Endothelial cell of umbilical vein (primary cell): Measurements from ENCODE around the gene KDM4C. TPM values are rescaled to one million over a fixed set of nuclear protein-coding genes. Genes with fewer than 3 reads are reported as not detected.

Experiments used
- BruUV-seq: library from RNA; stranded (reverse); fragments of 400-500 nt; replicated peaks from 2 replicates; lab custom pipeline; 2021; lab: Mats Ljungman, UMichigan
- CTCF ChIA-PET: fragments of 300-600, 350-600 bp; sonication (Branson Sonifier 250); formaldehyde crosslinking; loops from one replicate; lab custom pipeline; 2021; ENCODE audit warnings: antibody characterized with exemption, inconsistent platforms; lab: Charles Lee
- POLR2A ChIA-PET: fragments of 300-600, 350-600 bp; sonication (Branson Sonifier 250); formaldehyde crosslinking; loops from one replicate; lab custom pipeline; 2021; ENCODE audit warnings: antibody characterized with exemption, inconsistent platforms; lab: Charles Lee
- DNase-seq: peaks from one replicate; pipeline ENCODE4 v3.0.0-alpha.2; 2011; ENCODE audit warnings: low read depth, low spot score
- FAIRE-seq: peaks from 2 replicates; lab custom pipeline; 2011; peaks lifted over from hg19 to GRCh38; lab: Jason Lieb, UNC
- H2AFZ ChIP-seq: 2 replicates; pipeline ENCODE4 v1.6.0; 2012; ENCODE audit warnings: low read depth, low read length, control low read depth, inconsistent platforms
- H3K27ac ChIP-seq: 2 replicates; pipeline ENCODE4 v1.5.1; 2011; ENCODE audit warnings: low read depth, mild to moderate bottlenecking, control low read depth, low read length, moderate library complexity; ENCODE audit not compliant: insufficient read depth
- H3K27me3 ChIP-seq, 2 experiments: 2 replicates each; pipeline versions ENCODE4 v1.6.0 to v1.6.1; 2011; ENCODE audit warnings: low read length in 2 of 2, mixed read lengths in 1 of 2; ENCODE audit not compliant: control insufficient read depth in 2 of 2, insufficient read depth in 2 of 2
- H3K36me3 ChIP-seq, 2 experiments: 2 replicates in 1 of 2; 3 replicates in 1 of 2; pipeline ENCODE4 v1.5.1; 2011; ENCODE audit warnings: low read length in 2 of 2, mild to moderate bottlenecking in 1 of 2, moderate library complexity in 1 of 2; ENCODE audit not compliant: control insufficient read depth in 2 of 2, insufficient read depth in 2 of 2; ENCODE audit errors: extremely low read depth in 1 of 2
- H3K4me1 ChIP-seq: 3 replicates; pipeline ENCODE4 v1.5.1; 2011; ENCODE audit warnings: mild to moderate bottlenecking, low read length; ENCODE audit not compliant: control insufficient read depth, insufficient read depth; ENCODE audit errors: extremely low read depth
- H3K4me2 ChIP-seq: 2 replicates; pipeline ENCODE4 v1.6.1; 2011; ENCODE audit warnings: low read length, control low read depth, mixed read lengths; ENCODE audit not compliant: insufficient read depth
- H3K4me3 ChIP-seq, 3 experiments: fragments of 200-600 bp in 1 of 3; sonication (generic), shearing (Covaris generic) in 1 of 3; replicated peaks in 1 of 3; 2 replicates each; pipeline ENCODE4 v1.5.1; 2011 to 2016; ENCODE audit warnings: control low read depth in 3 of 3, low read length in 3 of 3, mild to moderate bottlenecking in 2 of 3, inconsistent platforms in 1 of 3, low read depth in 1 of 3, moderate library complexity in 1 of 3; ENCODE audit not compliant: insufficient read depth in 1 of 3
- H3K79me2 ChIP-seq: 2 replicates; pipeline ENCODE4 v1.6.0; 2012; ENCODE audit warnings: low read length, inconsistent platforms; ENCODE audit not compliant: control insufficient read depth, insufficient read depth
- H3K9ac ChIP-seq: replicated peaks from 2 replicates; pipeline ENCODE3; 2011; ENCODE audit warnings: low read length, control low read depth; ENCODE audit not compliant: insufficient read depth; ENCODE audit errors: extremely low read depth
- H3K9me1 ChIP-seq: replicated peaks from 3 replicates; pipeline ENCODE4 v1.6.0; 2011; ENCODE audit warnings: mild to moderate bottlenecking, low read length; ENCODE audit not compliant: control insufficient read depth, insufficient read depth; ENCODE audit errors: extremely low read depth
- H3K9me3 ChIP-seq: replicated peaks from 2 replicates; pipeline ENCODE4 v1.5.1; 2012; ENCODE audit warnings: low read length, inconsistent platforms; ENCODE audit not compliant: control insufficient read depth, insufficient read depth
- H4K20me1 ChIP-seq: replicated peaks from 2 replicates; pipeline ENCODE3; 2011; ENCODE audit warnings: mild to moderate bottlenecking, low read length; ENCODE audit not compliant: control insufficient read depth, insufficient read depth; ENCODE audit errors: extremely low read depth
- CTCF ChIP-seq, 2 donors: IDR thresholded peaks; 1 replicate in 1 of 2; 2 replicates in 1 of 2; pipeline ENCODE4 v1.5.1; 2011; ENCODE audit warnings: low read length in 2 of 2, mild to moderate bottlenecking in 2 of 2, moderate library complexity in 2 of 2, control low read depth in 1 of 2, inconsistent platforms in 1 of 2, low read depth in 1 of 2; ENCODE audit not compliant: insufficient read depth in 1 of 2; ENCODE audit errors: extremely low read depth in 1 of 2
- EZH2 ChIP-seq: IDR thresholded peaks from 2 replicates; pipeline ENCODE4 v1.6.1; 2012; ENCODE audit warnings: borderline replicate concordance, low read depth, mild to moderate bottlenecking, moderate library complexity, low read length, inconsistent platforms; ENCODE audit not compliant: severe bottlenecking
- FOS ChIP-seq: IDR thresholded peaks from 2 replicates; pipeline ENCODE4 v1.6.1; 2011; ENCODE audit warnings: mild to moderate bottlenecking, low read length, moderate library complexity, borderline replicate concordance; ENCODE audit not compliant: insufficient read depth
- GATA2 ChIP-seq: IDR thresholded peaks from 2 replicates; pipeline ENCODE4 v1.7.0; 2011; ENCODE audit warnings: low read depth, mild to moderate bottlenecking, moderate library complexity, mixed read lengths, low read length; ENCODE audit not compliant: insufficient read length, insufficient read depth
- JUN ChIP-seq: IDR thresholded peaks from 2 replicates; pipeline ENCODE4 v1.6.1; 2011; ENCODE audit warnings: borderline replicate concordance, low read depth; ENCODE audit not compliant: insufficient read length, insufficient read depth
- MYC ChIP-seq: IDR thresholded peaks from one replicate; pipeline ENCODE4 v1.6.1; 2011; ENCODE audit warnings: mild to moderate bottlenecking, low read depth, low read length
- POLR2A ChIP-seq: IDR thresholded peaks from 2 replicates; pipeline ENCODE4 v1.6.1; 2012; ENCODE audit warnings: low read depth, mild to moderate bottlenecking, control low read depth, low read length
- POLR2AphosphoS5 ChIP-seq: IDR thresholded peaks from 2 replicates; pipeline ENCODE4 v1.6.1; 2012; ENCODE audit warnings: low read depth, mild to moderate bottlenecking, control low read depth, low read length, moderate library complexity; ENCODE audit not compliant: insufficient read depth
- dilution Hi-C: fragments of 300-500 bp; cut with MboI; formaldehyde crosslinking; loops from one replicate; pipeline ENCODE4 v1.15.0; 2019; ENCODE audit warnings: low sequenced_read_pairs; ENCODE audit not compliant: extremely low pct_ligation_motif_present
- intact Hi-C: fragments of 100-400 bp; cut with micrococcal nuclease; formaldehyde crosslinking; loops from one replicate; pipeline ENCODE4 v1.10.0; 2022
- polyA plus RNA-seq, 4 experiments: library from polyadenylated mRNA; depleted of rRNA in 3 of 4; stranded (reverse) in 3 of 4; unstranded in 1 of 4; fragments of >200 nt; gene quantifications; 2 replicates each; pipeline versions ENCODE4 v1.2.1 to v1.2.3, GENCODE V29; 2011 to 2012; ENCODE audit warnings: missing spikeins in 1 of 4
- total RNA-seq: library from RNA; stranded (reverse); gene quantifications from 2 replicates; pipeline ENCODE4 v1.2.3, GENCODE V29; 2021
- TF ChIP-seq, protein P1 (sequence below): IDR thresholded peaks from 2 replicates; pipeline ENCODE4 v1.6.1; 2011; ENCODE audit not compliant: insufficient read depth, insufficient read length

Gene KDM4C
- total and polyA plus RNA-seq, 2 donors (not counting 3 experiments of a cell fraction or from before 2014, with no cell fraction given), result 5.4 to 15.0 TPM

DNA sequence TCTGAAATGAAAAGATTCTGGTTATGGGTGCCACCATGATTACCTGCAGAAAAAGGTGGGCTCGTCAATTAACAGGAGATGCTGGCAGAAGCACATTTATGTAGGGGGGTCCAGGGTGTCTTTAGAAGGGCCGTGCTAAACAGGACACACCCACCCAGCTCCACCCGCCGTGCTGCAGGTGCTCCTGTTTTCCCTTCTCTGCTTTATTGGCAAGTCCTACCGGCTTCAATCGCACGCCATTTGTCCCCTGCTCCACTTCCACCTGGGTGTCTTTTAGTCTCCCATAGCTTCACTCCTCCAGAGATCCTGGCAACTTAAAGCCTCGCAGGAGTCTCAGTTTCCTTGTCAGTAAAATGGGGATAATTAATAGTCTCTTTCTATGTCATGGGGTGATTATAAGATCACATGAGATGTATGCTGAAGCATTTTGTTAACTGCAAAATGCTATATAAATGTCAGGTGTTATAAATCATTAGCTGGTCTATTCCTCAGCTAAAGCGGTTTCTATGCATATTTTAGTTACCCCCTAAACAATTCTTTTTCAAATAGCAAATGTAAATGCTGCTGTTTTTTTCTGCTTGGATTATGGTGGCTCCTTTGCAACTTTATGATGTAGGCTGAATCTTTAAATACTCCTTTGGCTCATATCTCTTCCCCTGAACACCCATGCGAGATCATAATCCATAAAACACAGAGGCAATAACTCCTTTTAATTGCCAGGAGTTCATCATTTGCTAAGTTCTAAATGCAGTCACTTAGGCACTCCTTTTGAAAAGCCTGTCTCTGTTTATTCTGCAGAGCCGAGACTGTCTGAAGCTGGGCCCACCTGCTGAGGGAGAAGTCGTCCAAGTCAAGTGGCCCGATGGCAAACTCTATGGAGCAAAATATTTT lies 406.9 kb downstream of the KDM4C start:
- ChIA-PET POLR2A (no interaction called here), CTCF (no interaction called here)
- Histone ChIP-seq H2AFZ (no peak overlapping the region), H3K4me2 (no peak overlapping the region), H3K9ac (no peak overlapping the region), H3K4me3 (no peak overlapping the region), H3K9me1 (no peaks in the 10 kb centered on the region), H3K79me2 (no peaks in the 10 kb centered on the region), H4K20me1 (no peaks in the 10 kb centered on the region), H3K27me3 (no peaks in the 10 kb centered on the region), H3K36me3 (no peaks in the 10 kb centered on the region), H3K9me3 (no peaks in the 10 kb centered on the region), H3K4me1 (no peaks in the 10 kb centered on the region), H3K27ac (no peak overlapping the region)
- dilution Hi-C loops, result no loop called here
- intact Hi-C loops, result no loop called here
- BruUV-seq, result no TSS peak
- DNase-seq (no peak), FAIRE-seq (no peak)
- no peak for TF ChIP-seq GATA2
- no peak for TF ChIP-seq FOS
- TF ChIP-seq POLR2AphosphoS5, result no peak
- no peak for TF ChIP-seq MYC
- TF ChIP-seq, protein P1, sequence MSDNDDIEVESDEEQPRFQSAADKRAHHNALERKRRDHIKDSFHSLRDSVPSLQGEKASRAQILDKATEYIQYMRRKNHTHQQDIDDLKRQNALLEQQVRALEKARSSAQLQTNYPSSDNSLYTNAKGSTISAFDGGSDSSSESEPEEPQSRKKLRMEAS, result no peak
- TF ChIP-seq POLR2A, result no peak
- no peak for TF ChIP-seq JUN
- TF ChIP-seq CTCF (IDR thresholded peaks at IDR 0.05; ENCODE audit: extremely low read depth in 1 of 2, insufficient read depth in 1 of 2, low read depth in 1 of 2, low read length in 2 of 2), result no peak
- no peak for TF ChIP-seq EZH2
